Measurements from ENCODE around the gene DIP2C. TPM values are rescaled to one million over a fixed set of nuclear protein-coding genes. Genes with fewer than 3 reads are reported as not detected.
"Not testable (repeated sequence)": the region's sequence is repeated elsewhere in the genome, so short reads cannot be mapped to it uniquely, and the experiment has no call there.

The DIP2C gene
- polyA plus RNA-seq, 1 donor = 37.7 TPM

DNA sequence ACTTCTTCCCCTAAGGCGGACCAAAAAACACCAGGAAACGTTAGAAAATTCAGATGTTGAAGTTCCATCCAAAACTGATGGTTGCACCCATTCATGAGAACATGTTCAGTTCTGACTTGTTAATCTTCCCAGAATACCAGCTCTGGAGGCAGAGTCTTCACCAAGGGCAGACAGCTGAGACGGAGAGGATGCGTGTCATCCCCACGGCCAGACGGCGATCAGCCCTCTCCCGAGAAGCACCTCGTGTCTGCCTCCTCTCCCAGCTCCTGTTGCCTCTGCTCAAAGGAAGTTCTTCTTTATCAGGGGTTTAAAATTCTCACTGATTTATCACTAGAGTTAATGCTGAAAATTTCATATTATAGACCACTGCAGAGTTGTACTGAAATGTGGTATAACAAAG is 284.5 kb downstream of the DIP2C start:
- no peak for DNase-seq

DNA sequence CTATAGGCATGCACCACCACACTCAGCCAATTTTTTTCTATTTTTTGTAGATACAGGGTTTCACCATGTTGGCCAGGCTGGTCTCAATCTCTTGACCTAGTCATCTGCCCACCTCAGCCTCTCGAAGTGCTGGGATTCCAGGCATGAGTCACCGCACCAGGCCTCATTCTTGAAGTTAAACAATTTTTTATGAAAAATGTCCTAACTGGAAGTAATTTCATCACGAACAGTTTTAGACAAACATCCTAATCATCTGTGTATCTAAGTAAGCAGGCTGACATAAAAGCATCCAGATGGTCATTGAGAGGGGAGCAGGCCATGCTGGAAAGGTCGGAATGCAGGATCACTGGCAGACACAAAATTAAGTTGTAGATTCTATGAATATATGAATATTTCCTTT is 285.1 kb downstream of the DIP2C start:
- no peak for DNase-seq

DNA sequence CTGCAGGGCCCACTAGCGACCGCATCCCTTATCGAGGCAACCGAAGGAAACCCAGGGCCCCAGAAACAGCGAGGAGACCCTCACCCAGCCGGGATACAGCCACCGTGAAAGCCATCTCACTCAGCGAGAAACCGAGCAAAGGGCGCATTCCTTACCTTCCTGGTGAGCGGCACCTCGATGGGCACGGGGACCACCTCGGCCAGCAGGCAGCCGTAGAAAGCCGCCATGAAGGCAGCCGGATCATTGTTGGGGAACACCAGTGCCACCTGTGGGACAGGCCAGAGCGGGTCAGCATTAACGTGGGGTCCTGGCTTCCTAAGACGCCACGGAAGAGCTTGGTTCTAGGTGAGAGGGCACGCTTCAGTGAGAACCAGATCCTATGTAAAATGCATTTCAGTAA is 290.5 kb downstream of the DIP2C start:
- DNase-seq = no peak

DNA sequence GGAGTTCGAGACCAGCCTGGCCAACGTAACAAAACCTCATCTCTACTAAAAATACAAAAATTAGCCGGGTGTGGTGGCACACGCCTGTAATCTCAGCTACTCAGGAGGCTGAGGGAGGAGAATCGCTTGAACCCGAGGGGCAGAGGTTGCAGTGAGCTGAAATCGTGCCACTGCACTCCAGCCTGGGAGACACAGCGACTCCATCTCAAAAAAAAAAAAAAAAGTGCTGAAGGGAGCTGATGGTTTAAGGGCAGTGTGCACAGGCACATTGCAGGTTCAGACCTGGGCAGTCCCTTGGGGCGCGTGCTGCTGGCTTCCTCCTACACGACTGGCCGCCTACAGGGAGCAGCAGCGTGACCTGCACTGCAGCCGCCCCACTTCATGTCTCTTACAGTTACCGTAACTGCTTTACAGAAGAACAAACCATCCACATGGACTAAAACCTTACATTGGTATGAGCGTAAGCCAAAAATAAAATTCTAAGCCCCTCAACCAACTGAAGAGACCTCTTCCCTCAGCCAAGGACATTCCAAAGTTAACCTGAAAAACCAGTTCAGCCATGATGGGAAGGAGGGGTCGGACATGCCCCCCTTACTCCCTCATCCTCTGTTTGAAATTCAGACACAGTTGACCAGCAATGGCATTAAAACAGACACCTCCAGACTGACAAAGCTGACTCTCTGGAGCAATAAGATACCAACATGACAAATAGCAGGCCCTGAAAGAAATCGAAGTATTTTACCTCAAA is 292.0 kb downstream of the DIP2C start:
- no peak for DNase-seq

DNA sequence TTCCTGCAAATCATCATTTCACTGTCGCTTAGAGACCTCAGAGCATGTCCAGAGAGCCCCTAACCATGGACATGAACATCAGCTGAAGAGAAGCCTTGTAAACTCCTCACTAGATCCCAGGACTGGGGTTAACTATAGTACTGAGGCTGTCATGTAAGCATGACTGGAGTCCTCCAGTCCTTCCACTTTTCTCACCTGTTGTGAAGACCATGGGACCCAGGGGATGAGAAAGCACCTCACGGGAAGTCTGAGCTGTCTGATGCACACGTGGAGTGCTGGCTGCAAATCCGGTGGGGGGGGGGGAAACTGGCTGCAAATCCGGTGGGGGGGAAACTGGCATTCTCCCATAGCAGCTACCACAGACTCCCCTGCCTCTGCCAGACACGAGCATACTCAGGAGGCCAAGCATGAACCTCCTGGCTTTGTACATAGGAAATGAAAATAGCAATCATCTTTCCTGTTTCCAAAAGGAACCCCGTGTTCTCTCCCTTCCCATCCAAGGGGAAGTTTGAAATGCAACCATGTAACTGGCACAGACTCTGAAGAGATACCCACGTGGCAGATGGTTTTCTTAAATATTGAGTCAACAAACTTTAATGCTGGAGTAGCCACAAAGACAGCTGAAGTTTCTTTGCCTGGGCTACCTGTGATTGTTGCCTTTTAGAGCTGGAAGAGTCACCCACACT is 292.8 kb downstream of the DIP2C start:
- DNase-seq = no peak

DNA sequence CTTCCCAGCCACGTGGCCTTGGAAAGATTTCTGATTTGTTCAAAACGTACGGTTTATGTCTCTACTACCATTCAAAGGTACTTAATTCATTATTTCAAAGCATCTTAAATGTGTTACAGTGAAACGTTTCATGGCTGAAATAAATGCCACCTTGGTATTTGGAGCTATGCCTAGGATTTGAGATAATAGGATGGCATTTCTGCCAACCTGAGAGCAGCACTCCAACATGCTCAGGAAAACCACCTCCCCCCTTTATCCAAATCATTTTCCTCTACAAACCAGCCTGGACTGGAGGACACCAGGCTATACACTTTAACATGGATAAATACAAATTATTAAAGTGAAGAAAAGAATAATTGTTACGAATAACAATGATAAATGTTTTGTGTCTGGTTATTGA is 293.4 kb downstream of the DIP2C start:
- DNase-seq = no peak

DNA sequence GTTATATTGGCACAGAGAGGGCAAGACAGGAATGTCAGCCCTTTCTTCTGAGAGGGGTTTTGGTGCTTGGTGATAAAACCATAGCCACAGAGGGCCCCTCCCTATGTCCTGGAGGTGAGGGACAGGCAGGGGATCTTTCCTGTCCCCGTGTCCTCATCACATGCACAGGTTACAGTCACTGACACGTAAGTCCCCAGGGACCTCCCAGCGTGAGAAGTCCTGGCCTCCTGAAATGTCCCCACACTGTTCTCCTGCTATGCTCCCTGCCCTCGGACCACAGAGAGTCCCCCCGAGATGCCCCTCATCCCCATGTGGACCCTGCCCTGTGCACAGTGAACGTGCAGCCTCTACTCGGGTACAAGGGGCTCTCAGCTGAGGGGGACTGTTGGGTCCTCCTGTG is 293.8 kb downstream of the DIP2C start:
- DNase-seq = no peak

DNA sequence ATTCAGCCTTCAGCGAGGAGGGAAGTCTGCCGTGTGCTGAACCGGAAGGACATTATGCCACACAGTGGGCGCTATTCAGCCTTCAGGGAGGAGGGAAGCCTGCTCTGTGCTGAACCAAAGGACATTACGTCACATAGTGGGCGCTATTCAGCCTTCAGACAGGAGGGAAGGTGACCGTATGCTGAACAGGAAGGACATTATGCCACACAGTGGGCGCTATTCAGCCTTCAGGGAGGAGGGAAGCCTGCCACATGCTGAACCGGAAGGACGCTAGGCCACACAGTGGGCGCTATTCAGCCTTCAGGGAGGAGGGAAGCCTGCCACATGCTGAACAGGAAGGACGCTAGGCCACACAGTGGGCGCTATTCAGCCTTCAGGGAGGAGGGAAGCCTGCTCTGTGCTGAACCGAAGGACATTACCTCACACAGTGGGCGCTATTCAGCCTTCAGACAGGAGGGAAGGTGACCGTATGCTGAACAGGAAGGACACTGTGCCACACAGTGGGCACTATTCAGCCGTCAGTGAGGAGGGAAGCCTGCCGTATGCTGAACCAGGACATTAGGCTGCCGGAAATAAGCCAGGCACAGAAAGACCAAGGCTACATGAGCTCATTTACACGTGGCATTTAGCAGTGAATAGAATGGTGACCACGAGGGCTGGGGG is 294.9 kb downstream of the DIP2C start:
- not testable (repeated sequence) for DNase-seq

DNA sequence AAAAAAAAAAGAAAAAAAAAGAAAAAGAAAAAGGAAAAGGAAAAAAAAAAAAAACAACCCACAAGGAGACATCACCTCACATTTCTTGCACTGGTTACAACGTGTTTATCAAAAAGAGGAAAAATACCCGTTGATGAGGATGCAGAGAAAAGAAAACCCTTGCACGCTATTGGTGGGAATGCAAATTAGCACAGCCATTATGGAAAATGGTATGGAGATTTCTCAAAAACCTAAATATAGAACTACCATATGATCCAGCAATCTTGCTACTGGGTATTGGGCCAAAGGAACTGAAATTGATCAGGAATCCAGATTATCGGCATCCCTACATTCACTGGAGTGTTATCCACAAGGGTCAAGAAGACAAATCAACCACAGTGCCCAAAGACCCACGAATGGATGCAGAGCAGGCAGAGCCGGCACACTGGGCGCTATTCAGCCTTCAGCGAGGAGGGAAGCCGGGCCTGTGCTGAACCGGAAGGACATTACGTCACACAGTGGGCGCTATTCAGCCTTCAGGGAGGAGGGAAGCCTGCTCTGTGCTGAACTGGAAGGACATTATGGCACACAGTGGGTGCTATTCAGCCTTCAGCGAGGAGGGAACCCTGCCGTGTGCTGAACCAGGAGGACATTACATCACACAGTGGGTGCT is 295.6 kb downstream of the DIP2C start:
- DNase-seq = no peak

DNA sequence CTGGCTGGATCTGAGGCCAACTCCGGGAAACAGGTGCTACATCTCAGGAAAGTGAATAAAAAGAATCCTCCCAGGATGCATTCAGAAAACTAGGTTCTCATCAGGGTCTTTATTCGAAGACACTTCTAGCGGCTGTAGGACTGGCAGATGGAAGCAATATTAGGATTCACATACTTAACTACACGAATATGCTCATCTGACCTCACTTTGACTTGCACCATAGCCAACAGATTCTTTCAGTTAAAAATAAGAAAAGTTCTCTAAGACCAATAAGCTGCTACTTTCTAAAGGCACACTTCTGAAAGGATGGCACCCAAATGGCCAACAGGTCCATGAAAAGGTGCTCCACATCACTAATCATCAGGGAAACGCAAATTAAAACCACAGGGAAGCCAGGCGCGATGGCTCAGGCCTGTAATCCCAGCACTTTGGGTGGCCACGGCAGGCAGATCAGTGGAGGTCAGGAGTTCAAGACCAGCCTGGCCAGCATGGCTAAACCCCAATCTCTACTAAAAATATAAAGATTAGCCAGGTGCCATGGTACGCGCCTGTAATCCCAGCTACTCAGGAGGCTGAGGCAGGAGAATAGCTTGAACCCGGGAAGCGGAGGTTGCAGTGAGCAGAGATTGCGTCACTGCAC is 296.2 kb downstream of the DIP2C start:
- no peak for DNase-seq

DNA sequence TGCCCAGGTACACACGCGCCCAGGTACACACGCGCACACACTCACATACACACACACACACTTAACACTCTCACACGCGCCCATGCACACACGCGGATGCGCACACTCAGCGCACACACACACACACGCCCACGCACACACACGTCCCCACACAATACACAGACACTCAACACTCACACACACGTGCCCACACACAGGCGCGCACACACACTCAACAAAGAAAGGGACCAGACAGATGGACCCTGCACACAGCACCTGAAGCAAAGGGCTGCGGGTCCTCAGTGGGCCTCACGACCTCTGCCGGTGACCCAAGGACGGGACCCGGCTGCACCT is 296.8 kb downstream of the DIP2C start:
- DNase-seq = no peak

DNA sequence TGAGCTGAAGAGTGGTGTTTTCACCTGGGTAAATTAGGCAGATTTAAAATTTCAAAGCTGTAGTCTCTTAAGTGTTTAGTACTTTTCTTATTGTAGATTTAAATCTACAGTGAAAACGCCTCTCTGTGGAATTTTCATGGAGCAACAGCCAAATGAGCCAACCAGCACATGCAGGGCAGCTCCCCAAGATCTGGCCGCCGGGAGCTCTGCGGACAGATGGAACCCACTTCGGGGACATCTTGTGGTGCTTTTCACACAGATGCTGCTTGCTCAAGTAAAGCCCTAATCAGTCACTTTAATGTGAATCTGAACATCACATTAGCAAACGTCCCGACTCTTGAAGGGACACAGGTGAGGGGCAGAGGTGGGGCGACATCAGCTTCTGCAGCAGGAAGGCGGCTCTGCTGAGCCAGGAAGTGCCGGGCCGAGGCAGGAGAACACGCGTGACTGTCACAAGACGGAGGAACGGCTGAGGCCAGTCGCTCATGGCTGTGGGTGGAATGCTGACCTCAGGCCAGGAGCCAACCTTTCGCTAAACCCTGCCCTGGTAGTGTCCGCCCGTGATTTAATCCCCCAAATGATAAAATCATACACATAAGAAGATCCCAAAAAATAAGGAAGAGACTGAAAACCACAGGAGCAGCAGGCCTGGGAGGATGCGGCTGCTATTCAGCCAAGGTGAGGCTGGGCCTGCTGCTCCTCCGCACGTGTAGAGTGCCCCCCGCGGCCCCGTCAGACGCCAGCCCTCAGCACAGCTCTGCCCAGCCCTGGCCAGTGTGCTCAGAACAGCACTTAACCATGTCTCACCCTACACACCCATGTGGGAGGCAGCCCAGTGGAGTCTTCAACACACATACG is 297.4 kb downstream of the DIP2C start:
- DNase-seq = no peak

DNA sequence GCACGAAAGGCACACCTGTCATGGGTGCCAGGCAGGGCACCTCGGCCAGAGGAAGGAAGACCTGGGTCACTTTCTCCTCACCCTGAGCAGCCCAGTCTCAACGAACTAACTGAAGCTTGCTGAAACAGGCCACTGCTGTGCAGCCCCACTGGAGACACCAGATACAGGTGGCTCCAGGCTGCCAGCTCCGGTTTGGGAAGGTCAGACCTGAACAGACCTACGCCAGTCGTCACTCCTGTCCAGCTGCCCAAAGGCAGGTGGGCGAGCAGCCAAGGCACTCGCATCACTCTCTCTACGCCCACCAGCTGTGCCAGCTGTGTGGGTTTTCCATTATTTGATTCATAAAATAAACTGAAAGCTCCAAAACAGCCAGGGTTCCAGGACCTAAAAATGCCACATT is 298.2 kb downstream of the DIP2C start:
- DNase-seq = no peak

DNA sequence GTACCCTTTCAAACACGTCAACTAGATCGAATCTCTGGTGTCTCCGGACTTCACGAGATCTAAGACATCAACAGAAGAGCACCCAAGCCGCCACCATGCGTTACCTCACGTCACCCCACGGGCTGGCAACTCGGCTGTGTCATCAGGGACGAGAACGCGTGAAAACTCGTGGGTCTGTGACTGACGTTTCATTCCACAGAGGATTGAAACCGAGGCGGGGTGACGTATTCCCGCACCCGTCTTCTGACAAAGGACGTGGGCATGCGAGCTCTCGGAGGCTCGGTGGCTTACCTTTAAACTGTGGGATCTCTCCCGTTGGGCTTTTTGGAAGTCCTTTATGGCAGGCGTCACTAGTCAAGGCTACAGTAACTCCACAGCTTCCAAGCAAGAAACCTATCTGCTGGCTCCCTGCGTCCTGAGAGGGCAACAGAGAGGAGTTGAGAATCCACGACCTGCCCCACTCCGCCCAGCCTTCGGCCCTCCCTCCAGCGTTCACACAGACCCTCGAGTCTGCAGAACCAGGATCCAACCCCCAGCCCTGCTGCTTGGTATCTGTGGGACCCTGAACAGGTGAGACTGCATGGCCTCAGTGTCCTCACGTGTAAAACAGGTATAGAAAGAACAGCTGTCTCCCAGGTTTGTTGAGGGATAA is 298.9 kb downstream of the DIP2C start:
- no peak for DNase-seq

DNA sequence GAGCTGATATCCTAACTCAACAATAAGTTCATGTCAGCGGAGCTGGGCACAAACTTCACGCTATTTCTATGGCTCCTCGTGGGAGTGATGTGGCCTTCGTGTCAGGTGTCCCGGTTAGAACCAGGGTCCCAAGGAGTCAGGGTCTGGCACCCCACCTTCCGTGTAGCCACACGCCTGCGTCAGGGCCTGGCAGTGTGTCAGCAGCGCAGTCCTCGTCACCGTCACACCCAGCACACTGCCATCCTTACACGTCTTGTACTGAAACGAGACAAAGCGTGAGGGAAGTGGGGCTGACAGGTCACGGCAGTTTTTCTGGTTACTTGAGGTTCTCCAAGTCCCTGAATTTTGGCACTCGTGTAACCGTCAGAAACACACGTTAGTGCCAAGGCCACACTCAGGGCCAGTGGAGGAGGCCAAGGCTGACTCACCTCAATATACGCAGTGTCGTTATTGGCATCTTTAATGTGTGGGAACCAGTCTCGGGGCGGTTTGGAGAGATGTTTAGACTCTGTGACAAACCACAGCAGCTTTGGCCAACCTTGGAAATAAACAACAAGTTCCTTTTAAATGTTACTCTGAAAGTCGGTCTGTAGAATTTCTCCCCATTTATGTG is 299.5 kb downstream of the DIP2C start:
- DNase-seq = no peak

DNA sequence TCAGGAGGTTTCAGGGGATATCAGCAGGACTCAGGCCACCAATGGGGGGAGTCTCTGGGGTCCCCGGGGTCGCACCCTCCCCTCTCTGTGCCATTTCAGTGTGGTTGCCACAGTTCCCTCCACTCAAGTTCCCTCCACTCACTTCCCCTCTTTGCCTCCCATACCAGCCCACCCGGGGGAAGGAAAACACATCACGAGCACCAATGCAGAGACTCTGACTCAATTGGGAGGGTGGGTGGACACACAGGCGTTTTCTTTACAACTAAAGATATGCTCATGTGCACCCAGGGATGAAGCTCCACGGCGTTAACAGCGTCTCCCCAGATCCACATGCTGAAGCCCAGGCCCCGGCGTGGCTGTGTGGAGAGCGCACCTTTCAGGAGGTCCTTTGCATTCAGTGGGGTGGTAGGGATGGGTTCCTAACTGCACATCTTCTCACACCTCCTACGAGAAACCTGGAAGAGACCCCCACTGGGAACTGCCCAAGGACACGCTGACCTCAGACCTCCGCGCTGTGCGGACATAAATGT is 300.1 kb downstream of the DIP2C start:
- DNase-seq = no peak

DNA sequence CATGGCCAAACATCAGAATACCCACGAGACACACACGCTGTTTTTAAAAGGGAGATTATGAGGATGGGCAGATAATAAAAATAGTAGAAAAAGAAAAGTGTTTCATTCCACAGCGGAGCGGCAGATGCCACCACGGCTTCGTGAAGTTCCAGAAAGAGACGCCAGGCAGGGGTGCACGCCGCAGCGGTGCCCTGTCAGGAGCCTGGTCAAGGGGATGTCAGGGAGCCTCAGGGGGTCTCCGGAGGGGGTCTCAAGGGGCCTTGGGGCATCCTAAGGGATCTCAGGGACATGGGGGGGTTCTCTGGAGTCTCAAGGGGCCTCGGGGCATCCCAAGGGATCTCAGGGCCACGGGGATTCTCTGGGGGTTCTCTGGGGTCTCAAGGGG is 300.8 kb downstream of the DIP2C start:
- no peak for DNase-seq

DNA sequence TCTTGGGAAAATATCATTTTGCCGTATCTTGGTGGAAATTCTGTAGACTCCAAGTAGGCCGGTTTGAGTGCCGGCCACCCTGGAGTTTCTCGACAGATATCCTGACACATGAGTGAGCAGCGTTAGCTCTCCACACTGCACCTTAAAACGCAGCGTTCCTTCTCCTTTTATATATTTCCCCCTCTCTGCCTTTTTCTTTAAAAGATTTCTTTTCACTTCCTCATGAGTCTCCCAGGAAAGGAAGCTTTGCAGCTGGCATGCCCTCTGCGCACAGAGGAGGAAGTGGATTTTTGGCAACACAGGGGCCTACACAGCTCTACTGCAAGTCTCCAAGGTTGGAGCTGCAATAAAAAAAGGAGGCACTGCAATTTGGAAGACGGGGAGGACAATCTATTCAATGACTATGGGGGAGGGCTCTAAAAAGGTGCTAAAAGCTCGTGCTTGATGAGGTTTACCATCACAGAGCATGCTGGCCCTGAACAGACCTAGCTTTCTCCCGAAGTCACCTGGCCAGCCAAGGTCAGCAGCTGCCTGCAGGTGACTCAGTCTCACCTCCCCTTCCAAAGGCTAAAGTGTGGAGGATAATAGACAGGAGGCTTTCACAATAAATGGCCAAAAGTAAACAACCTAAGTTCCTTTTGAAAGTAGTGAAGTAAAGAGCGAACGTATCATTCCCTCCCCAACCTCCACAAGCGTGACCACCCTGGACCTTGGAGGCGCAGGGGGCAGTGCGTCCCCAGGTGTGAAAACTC is 301.4 kb downstream of the DIP2C start:
- no peak for DNase-seq

DNA sequence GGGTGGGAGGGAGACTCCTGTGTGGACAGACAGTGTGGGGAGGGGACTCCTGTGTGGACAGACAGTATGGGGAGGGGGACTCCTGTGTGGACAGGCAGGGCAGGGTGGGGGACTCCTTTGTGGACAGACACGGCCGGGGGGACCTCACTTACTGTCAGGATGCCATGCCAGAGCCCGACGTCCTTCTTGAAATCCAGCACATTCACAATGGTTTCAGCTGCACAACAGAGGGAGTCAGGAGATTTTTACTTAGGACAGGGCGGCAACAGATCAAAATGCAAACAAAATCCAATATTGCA is 301.9 kb downstream of the DIP2C start:
- DNase-seq = no peak

Measured in hindlimb muscle (tissue), 1 donor.